Brain microvascular endothelial cell (primary cell): ENCODE measurements around the gene ABL2.
A peak's percentile ranks its signal among the peaks of the same experiment; 100 is the strongest.
"Not testable (repeated sequence)": the region's sequence is repeated elsewhere in the genome, so short reads cannot be mapped to it uniquely, and the experiment has no call there.

Source experiments
- DNase-seq: peaks from one replicate; pipeline ENCODE4 v3.0.0-alpha.2; 2020
- H3K27ac ChIP-seq: fragments of 250-450 bp; sonication (Bioruptor Pico); 2 replicates; pipeline ENCODE4 v1.5.1; 2020; ENCODE audit warnings: mild to moderate bottlenecking, moderate library complexity
- H3K27me3 ChIP-seq: fragments of 250-450 bp; sonication (Bioruptor Pico); replicated peaks from 2 replicates; pipeline ENCODE4 v1.5.1; 2020; ENCODE audit warnings: mild to moderate bottlenecking
- H3K36me3 ChIP-seq: fragments of 250-450 bp; sonication (Bioruptor Pico); replicated peaks from 2 replicates; pipeline ENCODE4 v1.5.1; 2020; ENCODE audit warnings: mild to moderate bottlenecking
- H3K4me3 ChIP-seq: 2 replicates; pipeline ENCODE4 v1.5.1; 2011; ENCODE audit warnings: low read depth, mild to moderate bottlenecking, control low read depth, low read length, moderate library complexity
- CTCF ChIP-seq: IDR thresholded peaks from 2 replicates; pipeline ENCODE4 v1.5.1; 2011; ENCODE audit warnings: low read depth, mild to moderate bottlenecking, moderate library complexity, low read length, control low read depth, inconsistent platforms; ENCODE audit errors: missing control alignments
- in situ Hi-C: cut with HindIII; loops from 2 replicates; pipeline ENCODE4 v1.10.0; 2017; ENCODE audit warnings: low sequenced_read_pairs, low pct_ligation_motif_present

ABL2 gene

GRCh38 chr1:179175011-179175841, 54.3 kb downstream of the ABL2 start:
- no peak overlapping the region for H3K4me3 ChIP-seq
- H3K36me3 ChIP-seq: no peaks in the 10 kb centered on the region
- DNase-seq: peak; percentile 43
- no peaks in the 10 kb centered on the region for H3K27me3 ChIP-seq
- TF ChIP-seq CTCF: no peak
- H3K27ac ChIP-seq: peak overlapping the region; percentile 24
- in situ Hi-C loops: no loop called here

GRCh38 chr1:179170468-179170770, 59.1 kb downstream of the ABL2 start:
- H3K27me3 ChIP-seq, in situ Hi-C loops, DNase-seq, H3K36me3 ChIP-seq, H3K27ac ChIP-seq, H3K4me3 ChIP-seq: not testable (repeated sequence)

- DNase-seq: peak; percentile 68
- no peak for TF ChIP-seq CTCF
- in situ Hi-C loops: no loop called here
- no peaks in the 10 kb centered on the region for H3K36me3 ChIP-seq
- H3K4me3 ChIP-seq: no peak overlapping the region
- H3K27ac ChIP-seq: peak overlapping the region; percentile 49
- no peaks in the 10 kb centered on the region for H3K27me3 ChIP-seq
Observed at GRCh38 chr1:179169616-179170467, 59.6 kb downstream of the ABL2 start.

GRCh38 chr1:179168536-179168935, 60.9 kb downstream of the ABL2 start:
- H3K27ac ChIP-seq: no peak overlapping the region
- no peaks in the 10 kb centered on the region for H3K36me3 ChIP-seq
- no peak for TF ChIP-seq CTCF
- in situ Hi-C loops: no loop called here
- no peaks in the 10 kb centered on the region for H3K27me3 ChIP-seq
- H3K4me3 ChIP-seq: no peak overlapping the region
- no peak for DNase-seq

GRCh38 chr1:179167955-179168354, 61.5 kb downstream of the ABL2 start:
- Histone ChIP-seq H3K27ac (no peak overlapping the region), H3K27me3 (no peaks in the 10 kb centered on the region), H3K36me3 (no peaks in the 10 kb centered on the region), H3K4me3 (no peak overlapping the region)
- in situ Hi-C loops: no loop called here
- TF ChIP-seq CTCF: no peak
- no peak for DNase-seq

GRCh38 chr1:179167418-179167777, 62.1 kb downstream of the ABL2 start:
- Histone ChIP-seq H3K4me3 (no peak overlapping the region), H3K27me3 (no peaks in the 10 kb centered on the region), H3K27ac (no peak overlapping the region), H3K36me3 (no peaks in the 10 kb centered on the region)
- no peak for DNase-seq
- no peak for TF ChIP-seq CTCF
- in situ Hi-C loops: no loop called here
